ENCODE results near the gene MRTFA.

GRCh38 chr22:40479126-40479800 is 157.3 kb downstream of the MRTFA start:
- TF ChIP-seq CTCF (conservative IDR thresholded peaks at IDR 0.05) (peak; percentile 26), ZFX (IDR thresholded peaks at IDR 0.05) (no peak)
